ENCODE results near the gene AJAP1. TPM values are rescaled to one million over a fixed set of nuclear protein-coding genes. Genes with fewer than 3 reads are reported as not detected.

The AJAP1 gene
- total RNA-seq, 5 donors from 2014 or later (not counting 1 experiment from before 2014, with no cell fraction given), result 0.44 to 4.4 (median 0.61) TPM

DNA sequence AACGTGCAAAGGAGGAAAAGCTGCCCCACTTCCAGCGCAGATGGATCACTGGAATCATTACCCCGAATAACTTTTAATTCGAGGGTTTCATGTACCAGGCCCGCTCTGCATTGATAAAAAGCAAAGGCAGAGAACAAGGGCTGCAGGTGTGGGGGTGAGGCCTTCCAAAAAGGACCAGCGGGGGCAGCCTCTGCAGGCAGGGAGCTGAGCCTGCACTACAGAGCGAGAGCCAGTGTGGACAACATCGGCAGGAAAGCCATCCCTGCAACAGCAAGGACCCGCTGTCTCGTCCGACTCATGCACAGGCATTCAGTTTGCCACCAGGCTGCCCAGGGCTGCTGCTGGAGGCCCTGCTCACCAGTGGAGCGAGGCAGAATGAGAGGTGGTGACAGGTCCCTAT lies 27.1 kb upstream of the AJAP1 start:
- H3K4me3 Mint-ChIP-seq, result no peak overlapping the region
- ChIA-PET POLR2A (no interaction called here), CTCF (no interaction called here)
- no peak overlapping the region for H3K4me3 ChIP-seq (ENCODE audit: control insufficient read depth in 1 of 2, extremely low read depth in 1 of 2, low read length in 1 of 2)
- H3K9me3 Mint-ChIP-seq, result no peaks in the 10 kb centered on the region
- no peak overlapping the region for H3K27ac Mint-ChIP-seq
- no peaks in the 10 kb centered on the region for H3K4me1 Mint-ChIP-seq
- WGBS (ENCODE audit: insufficient coverage), result 81% methylated on average over 11 of the region's 12 CpGs
- H3K9me3 ChIP-seq, result no peaks in the 10 kb centered on the region
- peaks cover 9 to 11% of the 10 kb centered on the region in 2 donors for H3K27me3 Mint-ChIP-seq
- ATAC-seq (replicated peaks in 1 of 4), result no peak
- H3K36me3 Mint-ChIP-seq, result no peaks in the 10 kb centered on the region
- H3K27ac ChIP-seq (ENCODE audit: low read length), result no peak overlapping the region
- H3K4me1 ChIP-seq (ENCODE audit: control insufficient read depth in 1 of 2, extremely low read depth in 1 of 2, insufficient read depth in 2 of 2, low read length in 2 of 2), result no peaks in the 10 kb centered on the region
- no peak for DNase-seq
- peaks cover 0 to 27% of the 10 kb centered on the region in 2 experiments for H3K27me3 ChIP-seq (replicated peaks in 1 of 2; ENCODE audit: control insufficient read depth in 2 of 2, extremely low read depth in 1 of 2, insufficient read depth in 2 of 2, low read length in 1 of 2)
- H3K36me3 ChIP-seq (ENCODE audit: control insufficient read depth in 2 of 2, extremely low read depth in 1 of 2, insufficient read depth in 1 of 2, low read length in 1 of 2), result no peaks in the 10 kb centered on the region

DNA sequence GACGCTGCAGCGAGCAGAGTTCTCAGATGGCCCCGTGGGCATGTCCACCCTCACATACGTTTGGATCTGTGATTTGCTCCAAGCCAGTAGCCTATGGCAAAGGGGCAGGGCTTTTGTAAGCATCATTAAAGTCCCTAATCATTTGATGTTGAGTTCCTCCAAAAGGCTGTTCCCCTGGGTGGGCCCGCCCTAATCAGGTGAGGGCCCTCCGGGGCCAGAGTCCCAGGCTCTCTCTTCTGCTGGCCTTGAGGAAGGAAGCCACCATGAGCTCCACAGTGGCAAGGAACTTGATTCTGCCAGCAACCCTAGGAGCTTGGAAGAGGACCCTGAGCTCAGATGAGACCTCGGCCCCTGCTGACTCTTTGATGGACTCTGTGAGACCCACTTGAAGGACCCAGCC lies 25.4 kb upstream of the AJAP1 start:
- Histone ChIP-seq H3K4me3 (ENCODE audit: control insufficient read depth in 1 of 2, extremely low read depth in 1 of 2, low read length in 1 of 2) (no peak overlapping the region), H3K27me3 (replicated peaks in 1 of 2; ENCODE audit: control insufficient read depth in 2 of 2, extremely low read depth in 1 of 2, insufficient read depth in 2 of 2, low read length in 1 of 2) (peaks cover 0 to 19% of the 10 kb centered on the region in 2 experiments), H3K36me3 (ENCODE audit: control insufficient read depth in 2 of 2, extremely low read depth in 1 of 2, insufficient read depth in 1 of 2, low read length in 1 of 2) (no peaks in the 10 kb centered on the region), H3K4me1 (ENCODE audit: control insufficient read depth in 1 of 2, extremely low read depth in 1 of 2, insufficient read depth in 2 of 2, low read length in 2 of 2) (no peaks in the 10 kb centered on the region), H3K27ac (ENCODE audit: low read length) (no peak overlapping the region), H3K9me3 (no peaks in the 10 kb centered on the region)
- POLR2A ChIA-PET, result no interaction called here
- Mint-ChIP-seq H3K27me3 (peaks cover 6 to 9% of the 10 kb centered on the region in 2 donors), H3K9me3 (no peaks in the 10 kb centered on the region), H3K4me1 (no peaks in the 10 kb centered on the region), H3K36me3 (no peaks in the 10 kb centered on the region), H3K4me3 (no peak overlapping the region), H3K27ac (no peak overlapping the region)
- WGBS (ENCODE audit: insufficient coverage), result 85% methylated on average over 6 of the region's 7 CpGs
- no peak for ATAC-seq (replicated peaks in 1 of 4)
- CTCF ChIA-PET, result no interaction called here
- DNase-seq, result no peak

DNA sequence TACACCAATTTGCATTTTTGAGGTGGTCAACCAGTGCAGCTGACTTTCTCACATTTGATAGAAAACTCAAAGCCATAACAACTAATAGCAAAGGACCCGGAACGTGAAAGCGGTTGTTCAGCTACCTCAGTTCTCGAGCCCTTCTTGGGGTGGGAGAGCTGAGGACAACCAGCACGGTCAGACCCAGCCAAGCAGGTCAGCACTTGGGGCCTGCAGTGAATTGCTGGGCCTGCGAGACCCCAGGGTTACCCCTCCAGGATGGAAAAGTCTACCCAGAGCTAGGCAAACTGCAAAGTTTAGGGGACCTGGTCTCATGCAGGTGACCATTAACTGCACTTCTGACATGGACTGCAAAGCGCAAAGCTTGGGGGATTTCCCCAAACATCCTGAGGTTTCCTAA lies 23.8 kb upstream of the AJAP1 start:
- Histone ChIP-seq H3K4me1 (ENCODE audit: control insufficient read depth in 1 of 2, extremely low read depth in 1 of 2, insufficient read depth in 2 of 2, low read length in 2 of 2) (no peaks in the 10 kb centered on the region), H3K9me3 (no peaks in the 10 kb centered on the region), H3K27ac (ENCODE audit: low read length) (no peak overlapping the region), H3K36me3 (ENCODE audit: control insufficient read depth in 2 of 2, extremely low read depth in 1 of 2, insufficient read depth in 1 of 2, low read length in 1 of 2) (no peaks in the 10 kb centered on the region), H3K27me3 (replicated peaks in 1 of 2; ENCODE audit: control insufficient read depth in 2 of 2, extremely low read depth in 1 of 2, insufficient read depth in 2 of 2, low read length in 1 of 2) (peaks cover 0 to 26% of the 10 kb centered on the region in 2 experiments), H3K4me3 (ENCODE audit: control insufficient read depth in 1 of 2, extremely low read depth in 1 of 2, low read length in 1 of 2) (no peak overlapping the region)
- Mint-ChIP-seq H3K9me3 (no peaks in the 10 kb centered on the region), H3K4me1 (no peaks in the 10 kb centered on the region), H3K27ac (no peak overlapping the region), H3K36me3 (no peaks in the 10 kb centered on the region), H3K27me3 (peaks cover 6 to 9% of the 10 kb centered on the region in 2 donors), H3K4me3 (no peak overlapping the region)
- POLR2A ChIA-PET, result no interaction called here
- no peak for ATAC-seq (replicated peaks in 1 of 4)
- no peak for DNase-seq
- 69% methylated on average over 7 of the region's 7 CpGs for WGBS (ENCODE audit: insufficient coverage)
- CTCF ChIA-PET, result no interaction called here

- Histone ChIP-seq H3K36me3 (ENCODE audit: control insufficient read depth in 2 of 2, extremely low read depth in 1 of 2, insufficient read depth in 1 of 2, low read length in 1 of 2) (no peaks in the 10 kb centered on the region), H3K27ac (ENCODE audit: low read length) (no peak overlapping the region), H3K4me3 (ENCODE audit: control insufficient read depth in 1 of 2, extremely low read depth in 1 of 2, low read length in 1 of 2) (no peak overlapping the region), H3K9me3 (no peaks in the 10 kb centered on the region), H3K27me3 (replicated peaks in 1 of 2; ENCODE audit: control insufficient read depth in 2 of 2, extremely low read depth in 1 of 2, insufficient read depth in 2 of 2, low read length in 1 of 2) (peaks cover 0 to 31% of the 10 kb centered on the region in 2 experiments), H3K4me1 (ENCODE audit: control insufficient read depth in 1 of 2, extremely low read depth in 1 of 2, insufficient read depth in 2 of 2, low read length in 2 of 2) (no peaks in the 10 kb centered on the region)
- Mint-ChIP-seq H3K36me3 (no peaks in the 10 kb centered on the region), H3K27me3 (peaks cover 4 to 12% of the 10 kb centered on the region in 2 donors), H3K27ac (no peak overlapping the region), H3K4me3 (no peak overlapping the region), H3K9me3 (no peaks in the 10 kb centered on the region), H3K4me1 (no peaks in the 10 kb centered on the region)
- ChIA-PET CTCF (no interaction called here), POLR2A (no interaction called here)
- DNase-seq (no peak), ATAC-seq (replicated peaks in 1 of 4) (no peak)
- WGBS (ENCODE audit: insufficient coverage), result 65% methylated on average over 3 of the region's 5 CpGs
Observed at GRCh38 chr1:4631321-4631720, 23.1 kb upstream of the AJAP1 start.

DNA sequence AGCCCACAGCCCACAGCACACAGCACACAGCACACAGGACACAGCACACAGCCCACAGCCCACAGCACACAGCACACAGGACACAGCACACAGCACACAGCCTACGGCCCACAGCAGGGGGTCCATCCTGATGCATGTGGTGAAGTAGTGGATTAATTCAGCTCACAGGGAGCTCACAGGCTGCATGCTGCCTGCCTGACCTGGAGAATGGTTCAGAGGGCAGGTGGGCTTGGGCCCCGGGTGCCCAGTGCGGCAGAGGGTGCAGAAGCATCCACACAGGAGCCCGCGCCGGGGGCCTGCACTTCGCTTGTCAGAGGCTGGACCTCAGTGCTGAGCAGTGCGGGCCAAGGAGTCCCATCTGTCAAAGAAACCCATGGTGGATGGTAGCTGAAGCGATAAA lies 21.1 kb upstream of the AJAP1 start:
- ChIA-PET POLR2A (no interaction called here), CTCF (no interaction called here)
- Histone ChIP-seq H3K4me1 (ENCODE audit: control insufficient read depth in 1 of 2, extremely low read depth in 1 of 2, insufficient read depth in 2 of 2, low read length in 2 of 2) (no peaks in the 10 kb centered on the region), H3K9me3 (no peaks in the 10 kb centered on the region), H3K36me3 (ENCODE audit: control insufficient read depth in 2 of 2, extremely low read depth in 1 of 2, insufficient read depth in 1 of 2, low read length in 1 of 2) (no peaks in the 10 kb centered on the region), H3K4me3 (ENCODE audit: control insufficient read depth in 1 of 2, extremely low read depth in 1 of 2, low read length in 1 of 2) (no peak overlapping the region), H3K27ac (ENCODE audit: low read length) (no peak overlapping the region), H3K27me3 (replicated peaks in 1 of 2; ENCODE audit: control insufficient read depth in 2 of 2, extremely low read depth in 1 of 2, insufficient read depth in 2 of 2, low read length in 1 of 2) (peaks cover 0 to 35% of the 10 kb centered on the region in 2 experiments)
- Mint-ChIP-seq H3K4me1 (no peaks in the 10 kb centered on the region), H3K4me3 (no peak overlapping the region), H3K27me3 (peaks cover 7 to 19% of the 10 kb centered on the region in 2 donors), H3K9me3 (no peaks in the 10 kb centered on the region), H3K27ac (no peak overlapping the region), H3K36me3 (no peaks in the 10 kb centered on the region)
- DNase-seq (no peak), ATAC-seq (replicated peaks in 1 of 4) (no peak)
- WGBS (ENCODE audit: insufficient coverage), result 100% methylated on average over 8 of the region's 9 CpGs

DNA sequence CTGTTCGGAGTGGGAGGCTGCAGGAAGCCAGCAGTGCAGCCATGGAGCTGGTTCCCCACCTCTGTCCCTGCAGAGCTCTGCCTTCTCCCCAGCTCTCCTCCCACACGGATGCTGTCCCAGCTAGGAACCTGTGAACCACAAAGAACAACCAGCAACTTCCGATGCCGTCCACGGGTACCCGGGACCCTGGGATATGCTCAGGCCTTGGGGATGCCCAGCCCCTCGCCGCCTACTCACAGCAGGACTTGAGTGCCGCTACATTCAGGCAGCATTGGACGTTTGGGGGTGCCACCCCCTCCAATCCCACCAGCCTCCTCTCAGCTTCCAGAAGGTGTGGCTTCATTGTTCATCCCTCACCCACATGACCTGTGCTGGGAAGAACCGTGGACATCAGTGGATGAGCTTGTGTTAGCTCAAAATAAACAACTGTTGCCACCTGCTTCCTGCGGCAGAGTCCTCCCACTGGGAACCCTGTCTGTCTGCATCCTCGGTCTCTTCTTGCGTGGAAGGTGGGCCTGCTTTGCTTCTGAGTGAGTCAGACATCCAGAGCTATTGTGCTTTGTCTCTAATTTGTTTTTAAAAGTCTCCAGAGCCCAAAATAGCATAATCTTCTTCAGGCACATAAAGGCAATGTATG lies 20.1 kb upstream of the AJAP1 start:
- no peaks in the 10 kb centered on the region for H3K36me3 ChIP-seq (ENCODE audit: control insufficient read depth in 2 of 2, extremely low read depth in 1 of 2, insufficient read depth in 1 of 2, low read length in 1 of 2)
- H3K27me3 ChIP-seq (replicated peaks in 1 of 2; ENCODE audit: control insufficient read depth in 2 of 2, extremely low read depth in 1 of 2, insufficient read depth in 2 of 2, low read length in 1 of 2), result peaks cover 0 to 35% of the 10 kb centered on the region in 2 experiments
- H3K4me3 ChIP-seq (ENCODE audit: control insufficient read depth in 1 of 2, extremely low read depth in 1 of 2, low read length in 1 of 2), result no peak overlapping the region
- no peak for DNase-seq
- Mint-ChIP-seq H3K27me3 (peaks cover 7 to 19% of the 10 kb centered on the region in 2 donors), H3K36me3 (no peaks in the 10 kb centered on the region), H3K27ac (no peak overlapping the region), H3K4me1 (no peaks in the 10 kb centered on the region), H3K9me3 (no peaks in the 10 kb centered on the region), H3K4me3 (no peak overlapping the region)
- no peak overlapping the region for H3K27ac ChIP-seq (ENCODE audit: low read length)
- no peaks in the 10 kb centered on the region for H3K9me3 ChIP-seq
- H3K4me1 ChIP-seq (ENCODE audit: control insufficient read depth in 1 of 2, extremely low read depth in 1 of 2, insufficient read depth in 2 of 2, low read length in 2 of 2), result no peaks in the 10 kb centered on the region
- CTCF ChIA-PET, result no interaction called here
- WGBS (ENCODE audit: insufficient coverage), result 79% methylated on average over 9 of the region's 14 CpGs
- no peak for ATAC-seq (replicated peaks in 1 of 4)
- POLR2A ChIA-PET, result no interaction called here

Data from T-cell (primary cell).